ENCODE data around the gene SLC46A3. TPM values are rescaled to one million over a fixed set of nuclear protein-coding genes. Genes with fewer than 3 reads are reported as not detected.

Gene SLC46A3
- total RNA-seq, 1 experiment from 2014 or later = 8.1 TPM

DNA sequence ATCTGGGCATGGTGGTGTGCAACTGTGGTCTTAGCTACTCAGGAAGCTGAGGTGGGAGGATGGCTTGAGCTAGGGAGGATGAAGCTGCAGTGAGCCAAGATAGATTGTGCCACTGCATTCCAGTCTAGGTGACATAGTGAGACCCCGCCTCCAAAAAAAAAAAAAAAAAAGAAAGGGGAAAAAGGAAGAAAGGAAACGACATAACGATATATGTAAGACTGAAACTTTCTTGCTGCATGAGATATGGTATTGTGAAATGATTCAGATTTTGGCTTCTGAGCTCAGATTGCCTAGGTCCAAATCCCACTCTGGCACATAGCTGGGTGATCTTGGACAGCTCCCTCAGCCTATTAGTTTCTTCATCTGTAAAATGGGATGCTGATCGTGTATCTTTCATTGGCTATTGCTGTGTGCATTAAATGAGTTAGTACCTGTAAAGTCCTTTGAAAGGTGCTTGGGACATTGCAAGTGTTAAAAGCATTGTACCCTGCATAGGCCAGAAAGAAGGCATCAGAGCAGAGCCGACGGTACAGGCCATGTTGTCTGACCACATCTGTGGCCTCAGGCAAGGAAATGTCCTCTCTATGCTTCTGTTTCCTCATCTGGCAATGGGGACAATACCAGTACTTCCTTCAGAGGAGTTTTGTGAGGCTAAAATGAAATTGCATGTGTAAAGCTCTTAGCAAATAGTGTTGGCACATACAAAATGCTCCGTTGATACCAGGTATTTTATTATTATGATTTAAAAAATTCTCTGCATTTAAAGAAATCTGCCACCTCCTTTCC lies 32.6 kb upstream of the SLC46A3 start:
- DNase-seq (ENCODE audit: unreplicated experiment) = peak; percentile 43
- no TSS peak for BruUV-seq (replicated peaks)
- Mint-ChIP-seq H3K4me3 (ENCODE audit: unreplicated experiment) (no peak overlapping the region), H3K9me3 (ENCODE audit: unreplicated experiment) (peaks cover 8% of the 10 kb centered on the region), H3K27me3 (ENCODE audit: insufficient read depth, unreplicated experiment) (no peaks in the 10 kb centered on the region), H3K27ac (ENCODE audit: low read depth, unreplicated experiment) (no peak overlapping the region), H3K4me1 (ENCODE audit: insufficient read depth, unreplicated experiment) (peaks cover 15% of the 10 kb centered on the region), H3K36me3 (ENCODE audit: insufficient read depth, unreplicated experiment) (peaks cover 6% of the 10 kb centered on the region)
- POLR2A ChIA-PET = interaction anchor here (0.9 to 1.1 kb wide), 2 partner anchors 36 to 92 kb away, joined by 3 read pairs; partner anchors contain the start of gene POMP
- CTCF ChIA-PET = interaction anchor here (0.6 to 1.0 kb wide), 3 partner anchors 12 to 47 kb away, joined by 4 read pairs; no protein-coding TSS in a partner anchor
- intact Hi-C loops (cut with micrococcal nuclease) = no loop called here
- TF ChIP-seq, protein P1, sequence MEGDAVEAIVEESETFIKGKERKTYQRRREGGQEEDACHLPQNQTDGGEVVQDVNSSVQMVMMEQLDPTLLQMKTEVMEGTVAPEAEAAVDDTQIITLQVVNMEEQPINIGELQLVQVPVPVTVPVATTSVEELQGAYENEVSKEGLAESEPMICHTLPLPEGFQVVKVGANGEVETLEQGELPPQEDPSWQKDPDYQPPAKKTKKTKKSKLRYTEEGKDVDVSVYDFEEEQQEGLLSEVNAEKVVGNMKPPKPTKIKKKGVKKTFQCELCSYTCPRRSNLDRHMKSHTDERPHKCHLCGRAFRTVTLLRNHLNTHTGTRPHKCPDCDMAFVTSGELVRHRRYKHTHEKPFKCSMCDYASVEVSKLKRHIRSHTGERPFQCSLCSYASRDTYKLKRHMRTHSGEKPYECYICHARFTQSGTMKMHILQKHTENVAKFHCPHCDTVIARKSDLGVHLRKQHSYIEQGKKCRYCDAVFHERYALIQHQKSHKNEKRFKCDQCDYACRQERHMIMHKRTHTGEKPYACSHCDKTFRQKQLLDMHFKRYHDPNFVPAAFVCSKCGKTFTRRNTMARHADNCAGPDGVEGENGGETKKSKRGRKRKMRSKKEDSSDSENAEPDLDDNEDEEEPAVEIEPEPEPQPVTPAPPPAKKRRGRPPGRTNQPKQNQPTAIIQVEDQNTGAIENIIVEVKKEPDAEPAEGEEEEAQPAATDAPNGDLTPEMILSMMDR (IDR thresholded peaks at IDR 0.05; ENCODE audit: unreplicated experiment) = no peak

DNA sequence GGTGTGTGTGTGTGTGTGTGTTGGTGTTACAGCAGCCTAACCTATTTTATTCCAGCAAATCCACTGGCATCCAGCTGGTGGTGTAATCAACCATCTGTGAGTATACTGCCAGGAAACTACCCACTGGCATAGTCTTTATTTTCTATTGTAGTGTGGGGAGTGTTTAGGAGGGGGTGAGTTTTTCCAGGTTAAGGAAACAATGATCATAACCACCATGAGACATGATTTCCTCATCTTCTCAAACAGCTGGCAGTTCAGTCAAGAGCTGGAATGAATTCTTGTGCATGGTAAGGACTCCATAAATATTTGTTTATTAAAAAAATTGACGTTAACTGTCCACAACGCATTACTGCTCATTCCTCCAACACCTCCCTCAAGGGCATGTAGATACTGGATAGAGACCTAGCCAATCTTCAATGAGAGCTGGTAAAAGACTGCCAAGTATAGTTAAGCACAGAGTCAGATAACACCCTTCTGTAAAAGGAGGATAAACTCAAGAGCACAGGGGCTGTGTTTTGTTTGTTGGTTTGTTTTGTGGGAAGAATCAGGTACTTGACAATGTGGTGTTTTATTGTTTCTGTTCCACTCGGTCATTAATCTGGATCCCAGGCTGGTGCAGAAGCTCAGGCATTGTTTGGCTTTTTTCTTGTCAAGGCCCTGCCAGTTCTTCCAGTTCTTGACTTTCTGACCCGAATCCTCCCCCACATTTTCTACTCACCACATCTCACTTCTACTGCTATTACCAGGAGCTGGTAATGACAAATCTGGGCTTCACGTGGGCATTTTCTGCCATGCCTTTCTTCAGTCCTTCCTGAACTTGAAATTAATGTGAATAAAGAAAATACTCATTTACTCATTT lies 31.6 kb upstream of the SLC46A3 start:
- peak; percentile 63 for DNase-seq (ENCODE audit: unreplicated experiment)
- H3K36me3 Mint-ChIP-seq (ENCODE audit: insufficient read depth, unreplicated experiment) = peaks cover 6% of the 10 kb centered on the region
- peaks cover 15% of the 10 kb centered on the region for H3K4me1 Mint-ChIP-seq (ENCODE audit: insufficient read depth, unreplicated experiment)
- ChIA-PET CTCF (interaction anchor here (0.8 to 1.7 kb wide), 4 partner anchors 46 to 657 kb away, joined by 3 to 4 read pairs (median 4); no protein-coding TSS in a partner anchor), POLR2A (interaction anchor here (0.6 to 1.1 kb wide), 4 partner anchors 25 to 91 kb away, joined by 3 read pairs; partner anchors contain the start of gene POMP)
- H3K4me3 Mint-ChIP-seq (ENCODE audit: unreplicated experiment) = no peak overlapping the region
- TF ChIP-seq, protein P1 (IDR thresholded peaks at IDR 0.05; ENCODE audit: unreplicated experiment) = no peak
- H3K27ac Mint-ChIP-seq (ENCODE audit: low read depth, unreplicated experiment) = no peak overlapping the region
- H3K9me3 Mint-ChIP-seq (ENCODE audit: unreplicated experiment) = peaks cover 8% of the 10 kb centered on the region
- no peaks in the 10 kb centered on the region for H3K27me3 Mint-ChIP-seq (ENCODE audit: insufficient read depth, unreplicated experiment)
- intact Hi-C loops (cut with micrococcal nuclease) = no loop called here
- no TSS peak for BruUV-seq (replicated peaks)

DNA sequence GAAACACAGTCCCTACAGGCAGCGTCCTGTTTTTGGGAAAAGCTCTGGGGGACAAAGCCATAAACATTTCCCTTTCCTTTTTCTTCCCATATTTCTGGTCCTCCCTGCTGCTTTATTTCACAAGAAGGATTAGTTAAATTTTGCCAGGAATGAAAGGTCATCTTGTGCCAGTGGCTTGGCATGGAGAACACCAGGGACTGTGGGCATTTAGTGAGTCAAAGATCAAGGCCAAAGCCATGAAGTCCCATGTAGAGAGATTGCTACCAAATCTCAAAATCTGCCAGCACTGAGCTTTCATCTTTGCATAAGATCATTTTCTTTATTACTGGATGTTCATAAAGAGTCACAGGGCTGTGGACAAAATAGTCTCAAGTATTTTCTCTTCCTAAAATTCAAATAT lies 29.1 kb upstream of the SLC46A3 start:
- TF ChIP-seq, protein P1 (IDR thresholded peaks at IDR 0.05; ENCODE audit: unreplicated experiment) = no peak
- POLR2A ChIA-PET = interaction anchor here (0.7 kb wide), 1 partner anchor 1290 kb away, joined by 3 read pairs; no protein-coding TSS in a partner anchor

DNA sequence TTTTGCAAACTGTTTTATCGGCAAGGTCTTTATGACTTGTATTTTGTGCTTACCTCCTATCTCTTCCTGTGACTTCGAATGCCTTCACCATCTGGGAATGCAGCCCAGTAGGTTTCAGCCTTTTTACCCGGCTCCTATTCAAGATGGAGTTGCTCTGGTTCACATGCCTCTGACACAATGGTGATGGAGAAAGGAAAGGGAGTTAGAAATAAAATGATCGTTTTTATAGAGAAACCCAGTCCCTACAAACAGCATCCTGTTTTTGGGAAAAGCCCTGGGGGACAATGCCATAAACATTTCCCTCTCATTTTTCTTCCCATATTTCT lies 27.5 kb upstream of the SLC46A3 start:
- ChIA-PET CTCF (no interaction called here), POLR2A (no interaction called here)
- H3K36me3 Mint-ChIP-seq (ENCODE audit: insufficient read depth, unreplicated experiment) = no peaks in the 10 kb centered on the region
- TF ChIP-seq, protein P1 (IDR thresholded peaks at IDR 0.05; ENCODE audit: unreplicated experiment) = no peak
- no peaks in the 10 kb centered on the region for H3K9me3 Mint-ChIP-seq (ENCODE audit: unreplicated experiment)
- peaks cover 9% of the 10 kb centered on the region for H3K4me1 Mint-ChIP-seq (ENCODE audit: insufficient read depth, unreplicated experiment)
- intact Hi-C loops (cut with micrococcal nuclease) = no loop called here
- BruUV-seq (replicated peaks) = no TSS peak
- H3K4me3 Mint-ChIP-seq (ENCODE audit: unreplicated experiment) = no peak overlapping the region
- H3K27me3 Mint-ChIP-seq (ENCODE audit: insufficient read depth, unreplicated experiment) = no peaks in the 10 kb centered on the region
- no peak for DNase-seq (ENCODE audit: unreplicated experiment)
- H3K27ac Mint-ChIP-seq (ENCODE audit: low read depth, unreplicated experiment) = no peak overlapping the region

More for the DNA sequence above, 29.1 kb upstream of the SLC46A3 start:
- CTCF ChIA-PET = no interaction called here
- H3K27me3 Mint-ChIP-seq (ENCODE audit: insufficient read depth, unreplicated experiment) = no peaks in the 10 kb centered on the region
- BruUV-seq (replicated peaks) = no TSS peak
- no peaks in the 10 kb centered on the region for H3K36me3 Mint-ChIP-seq (ENCODE audit: insufficient read depth, unreplicated experiment)
- no peak overlapping the region for H3K27ac Mint-ChIP-seq (ENCODE audit: low read depth, unreplicated experiment)
- no peak overlapping the region for H3K4me3 Mint-ChIP-seq (ENCODE audit: unreplicated experiment)
- H3K9me3 Mint-ChIP-seq (ENCODE audit: unreplicated experiment) = no peaks in the 10 kb centered on the region
- peaks cover 9% of the 10 kb centered on the region for H3K4me1 Mint-ChIP-seq (ENCODE audit: insufficient read depth, unreplicated experiment)
- DNase-seq (ENCODE audit: unreplicated experiment) = no peak
- intact Hi-C loops (cut with micrococcal nuclease) = no loop called here

All from MCF 10A (cell line).